Measurements from ENCODE around the gene ADD3. TPM values are rescaled to one million over a fixed set of nuclear protein-coding genes. Genes with fewer than 3 reads are reported as not detected.

ADD3 gene
- total RNA-seq, 2 donors from 2014 or later: 183 to 241 TPM

DNA sequence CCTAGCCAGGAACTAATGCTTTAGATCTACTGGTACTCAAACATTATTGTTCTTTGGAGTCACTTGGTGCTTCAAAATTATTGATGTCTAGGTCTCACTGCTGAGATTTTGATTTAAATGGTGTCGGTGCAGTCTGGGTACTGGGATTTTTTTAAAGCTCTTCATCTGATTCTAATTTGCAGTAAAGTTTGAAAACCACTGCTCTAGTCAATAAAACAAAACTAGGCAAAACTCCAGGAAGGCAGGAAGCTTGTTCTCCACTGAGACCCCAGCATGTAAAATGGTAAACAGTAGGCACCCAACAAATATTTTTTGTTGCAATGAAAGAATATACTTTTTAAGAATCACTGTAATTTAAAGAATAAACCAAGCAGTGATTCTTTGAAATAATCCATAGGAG is 49.7 kb downstream of the ADD3 start:
- Histone ChIP-seq H3K27me3 (ENCODE audit: control insufficient read depth, insufficient read depth, low read length, poor library complexity, severe bottlenecking) (no peaks in the 10 kb centered on the region), H3K4me3 (ENCODE audit: low read length) (no peak overlapping the region), H3K36me3 (ENCODE audit: control insufficient read depth, insufficient read depth, low read length) (no peaks in the 10 kb centered on the region), H3K4me1 (ENCODE audit: control insufficient read depth, insufficient read depth, low read length) (no peaks in the 10 kb centered on the region), H3K9ac (ENCODE audit: extremely low read depth, low read length, poor library complexity, severe bottlenecking) (no peak overlapping the region), H3K27ac (ENCODE audit: low read depth, low read length) (no peak overlapping the region), H3K9me3 (ENCODE audit: control insufficient read depth, low read length) (no peaks in the 10 kb centered on the region)
- no peaks in the 10 kb centered on the region for H3K27me3 Mint-ChIP-seq (ENCODE audit: insufficient read depth)
- DNase-seq: no peak
- H3K36me3 Mint-ChIP-seq (ENCODE audit: low read depth): no peaks in the 10 kb centered on the region
- peak overlapping the region; percentile 62 for H3K27ac Mint-ChIP-seq
- H3K9me3 Mint-ChIP-seq: no peaks in the 10 kb centered on the region
- H3K4me3 Mint-ChIP-seq: no peak overlapping the region
- 100% methylated on average over 1 of the region's 1 CpG for WGBS, 2 experiments (ENCODE audit: insufficient coverage in 1 of 2, insufficient read length in 1 of 2)
- H3K4me1 Mint-ChIP-seq: peaks cover 12% of the 10 kb centered on the region
- no peak for TF ChIP-seq CTCF (conservative IDR thresholded peaks at IDR 0.05)

GRCh38 chr10:110058212-110058611 is 50.4 kb downstream of the ADD3 start:
- H3K4me1 Mint-ChIP-seq: peaks cover 18% of the 10 kb centered on the region
- H3K9ac ChIP-seq (ENCODE audit: extremely low read depth, low read length, poor library complexity, severe bottlenecking): no peak overlapping the region
- no peak overlapping the region for H3K4me3 ChIP-seq (ENCODE audit: low read length)
- no peaks in the 10 kb centered on the region for H3K9me3 Mint-ChIP-seq
- no peak overlapping the region for H3K4me3 Mint-ChIP-seq
- no peaks in the 10 kb centered on the region for H3K27me3 ChIP-seq (ENCODE audit: control insufficient read depth, insufficient read depth, low read length, poor library complexity, severe bottlenecking)
- H3K36me3 Mint-ChIP-seq (ENCODE audit: low read depth): no peaks in the 10 kb centered on the region
- H3K36me3 ChIP-seq (ENCODE audit: control insufficient read depth, insufficient read depth, low read length): no peaks in the 10 kb centered on the region
- no peak overlapping the region for H3K27ac ChIP-seq (ENCODE audit: low read depth, low read length)
- no peak for TF ChIP-seq CTCF (conservative IDR thresholded peaks at IDR 0.05)
- H3K9me3 ChIP-seq (ENCODE audit: control insufficient read depth, low read length): no peaks in the 10 kb centered on the region
- H3K4me1 ChIP-seq (ENCODE audit: control insufficient read depth, insufficient read depth, low read length): no peaks in the 10 kb centered on the region
- H3K27ac Mint-ChIP-seq: no peak overlapping the region
- WGBS, 2 experiments (ENCODE audit: insufficient coverage in 1 of 2, insufficient read length in 1 of 2): 87 to 91% methylated on average over 3 to 5 of the region's 5 CpGs
- no peaks in the 10 kb centered on the region for H3K27me3 Mint-ChIP-seq (ENCODE audit: insufficient read depth)
- DNase-seq: no peak

DNA sequence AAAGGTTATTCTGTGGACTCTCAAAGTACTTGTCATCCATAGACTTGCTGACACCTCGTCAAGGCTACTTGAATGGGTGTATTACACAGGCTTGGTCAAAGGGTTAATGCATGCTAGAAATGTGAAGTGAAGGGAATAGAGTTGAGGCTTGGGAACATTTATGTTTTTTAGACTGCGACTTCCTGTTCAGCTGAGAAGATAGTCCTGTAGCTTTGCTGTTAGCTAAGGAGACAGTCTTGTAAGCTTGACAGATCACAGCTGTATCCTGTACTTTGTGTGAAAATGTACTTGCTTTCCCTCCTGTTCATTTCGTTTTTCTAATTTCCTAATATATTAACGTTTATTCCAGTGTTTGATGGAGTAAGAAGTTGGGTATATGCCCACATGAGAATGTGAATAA is 52.1 kb downstream of the ADD3 start:
- Histone ChIP-seq H3K9ac (ENCODE audit: extremely low read depth, low read length, poor library complexity, severe bottlenecking) (no peak overlapping the region), H3K4me3 (ENCODE audit: low read length) (no peak overlapping the region), H3K27ac (ENCODE audit: low read depth, low read length) (no peak overlapping the region), H3K36me3 (ENCODE audit: control insufficient read depth, insufficient read depth, low read length) (no peaks in the 10 kb centered on the region), H3K9me3 (ENCODE audit: control insufficient read depth, low read length) (no peaks in the 10 kb centered on the region), H3K27me3 (ENCODE audit: control insufficient read depth, insufficient read depth, low read length, poor library complexity, severe bottlenecking) (no peaks in the 10 kb centered on the region), H3K4me1 (ENCODE audit: control insufficient read depth, insufficient read depth, low read length) (no peaks in the 10 kb centered on the region)
- no peak overlapping the region for H3K27ac Mint-ChIP-seq
- H3K4me1 Mint-ChIP-seq: peaks cover 18% of the 10 kb centered on the region
- no peak for TF ChIP-seq CTCF (conservative IDR thresholded peaks at IDR 0.05)
- DNase-seq: no peak
- H3K4me3 Mint-ChIP-seq: no peak overlapping the region
- H3K27me3 Mint-ChIP-seq (ENCODE audit: insufficient read depth): no peaks in the 10 kb centered on the region
- 89 to 90% methylated on average over 2 to 4 of the region's 4 CpGs for WGBS, 2 experiments (ENCODE audit: insufficient coverage in 1 of 2, insufficient read length in 1 of 2)
- no peaks in the 10 kb centered on the region for H3K36me3 Mint-ChIP-seq (ENCODE audit: low read depth)
- H3K9me3 Mint-ChIP-seq: no peaks in the 10 kb centered on the region
